Neural progenitor cell (in vitro differentiated cells): ENCODE data around the gene FBXL19. TPM values are rescaled to one million over a fixed set of nuclear protein-coding genes. Genes with fewer than 3 reads are reported as not detected.

Experiments
- DNase-seq: peaks from one replicate; pipeline ENCODE4 v3.0.0-alpha.2; 2016; ENCODE audit warnings: low spot score
- H2AFZ ChIP-seq: fragments of 200-600 bp; sonication (generic); replicated peaks from 2 replicates; pipeline ENCODE4 v1.6.1; 2016; ENCODE audit warnings: antibody characterized with exemption
- H3F3A ChIP-seq: fragments of 200-600 bp; sonication (generic); 2 replicates; pipeline ENCODE4 v1.6.1; 2016; ENCODE audit warnings: antibody characterized with exemption, low read depth
- H3K27ac ChIP-seq: fragments of 200-600 bp; sonication (generic); 2 replicates; pipeline ENCODE4 v1.5.1; 2016; ENCODE audit warnings: mild to moderate bottlenecking
- H3K27me3 ChIP-seq: fragments of 200-600 bp; sonication (generic); 2 replicates; pipeline ENCODE4 v1.6.1; 2016; ENCODE audit warnings: mild to moderate bottlenecking, moderate library complexity
- H3K36me3 ChIP-seq: fragments of 200-600 bp; sonication (generic); 2 replicates; pipeline ENCODE4 v1.5.1; 2016
- H3K4me1 ChIP-seq: fragments of 200-600 bp; sonication (generic); 2 replicates; pipeline ENCODE4 v1.6.1; 2016; ENCODE audit warnings: mixed run types
- H3K4me2 ChIP-seq: fragments of 200-600 bp; sonication (generic); 2 replicates; pipeline ENCODE4 v1.6.1; 2016
- H3K4me3 ChIP-seq: fragments of 200-600 bp; sonication (generic); 2 replicates; pipeline ENCODE4 v1.5.1; 2016
- H3K79me2 ChIP-seq: fragments of 200-600 bp; sonication (generic); 2 replicates; pipeline ENCODE4 v1.6.1; 2016; ENCODE audit warnings: low read depth
- H3K9ac ChIP-seq: fragments of 200-600 bp; sonication (generic); 2 replicates; pipeline ENCODE4 v1.6.1; 2016
- H3K9me3 ChIP-seq: fragments of 200-600 bp; sonication (generic); 2 replicates; pipeline ENCODE4 v1.5.1; 2016; ENCODE audit warnings: low read depth
- H4K20me1 ChIP-seq: fragments of 200-600 bp; sonication (generic); 2 replicates; pipeline ENCODE4 v1.6.1; 2016; ENCODE audit warnings: low read depth
- H3K27ac Mint-ChIP-seq: 3 replicates; pipeline ENCODE4 v1.8.0; 2021; ENCODE audit warnings: mixed read lengths
- H3K27me3 Mint-ChIP-seq: 2 replicates; pipeline ENCODE4 v1.8.0; 2022; ENCODE audit warnings: low read depth, mild to moderate bottlenecking, inconsistent platforms, moderate library complexity, mixed read lengths; ENCODE audit not compliant: insufficient read depth
- H3K36me3 Mint-ChIP-seq: 3 replicates; pipeline ENCODE4 v1.8.0; 2021; ENCODE audit warnings: mixed read lengths
- H3K4me1 Mint-ChIP-seq: 3 replicates; pipeline ENCODE4 v1.8.0; 2021; ENCODE audit warnings: mixed read lengths
- H3K4me3 Mint-ChIP-seq: 3 replicates; pipeline ENCODE4 v1.8.0; 2021; ENCODE audit warnings: mild to moderate bottlenecking, moderate library complexity, mixed read lengths
- H3K9me3 Mint-ChIP-seq: 3 replicates; pipeline ENCODE4 v1.8.0; 2020; ENCODE audit warnings: mixed read lengths
- EZH2 ChIP-seq: fragments of 200-600 bp; sonication (generic); IDR thresholded peaks from 2 replicates; pipeline ENCODE4 v1.6.1; 2017; ENCODE audit warnings: antibody characterized with exemption, mild to moderate bottlenecking, moderate library complexity
- EZH2phosphoT487 ChIP-seq: fragments of 200-600 bp; sonication (generic); IDR thresholded peaks from 2 replicates; pipeline ENCODE4 v1.6.1; 2017; ENCODE audit warnings: antibody characterized with exemption
- total RNA-seq: library from RNA; depleted of rRNA; stranded (reverse); fragments of >200 nt; gene quantifications from 2 replicates; pipeline ENCODE4 v1.2.3, GENCODE V29; 2015; ENCODE audit warnings: low replicate concordance
- TF ChIP-seq, protein P1 (sequence below): fragments of 200-600 bp; sonication (generic); IDR thresholded peaks from 2 replicates; pipeline ENCODE4 v1.5.1; 2017; ENCODE audit warnings: antibody characterized with exemption, mild to moderate bottlenecking

The FBXL19 gene
- total RNA-seq, 1 donor from 2014 or later: 9.2 TPM

DNA sequence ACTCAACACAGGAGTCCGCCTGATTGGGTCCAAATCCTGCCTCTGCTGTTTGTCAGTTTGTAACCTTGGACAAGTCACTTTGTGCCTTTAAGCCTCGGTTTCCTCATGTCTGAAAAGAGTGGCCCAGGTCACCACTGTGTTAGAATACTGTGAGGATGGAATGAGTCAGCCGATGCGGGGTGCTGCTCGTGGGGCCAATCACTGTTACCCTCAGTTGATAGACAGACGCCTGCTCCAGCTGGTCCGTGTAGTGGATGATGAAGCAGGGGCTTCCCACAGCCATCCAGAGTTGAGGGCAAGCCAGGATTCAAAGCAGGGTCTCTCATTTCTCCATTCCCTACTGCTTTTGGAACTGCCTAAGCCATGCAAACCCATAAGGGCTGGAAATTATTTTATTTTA is 5.8 kb downstream of the FBXL19 start:
- no peak for DNase-seq

DNA sequence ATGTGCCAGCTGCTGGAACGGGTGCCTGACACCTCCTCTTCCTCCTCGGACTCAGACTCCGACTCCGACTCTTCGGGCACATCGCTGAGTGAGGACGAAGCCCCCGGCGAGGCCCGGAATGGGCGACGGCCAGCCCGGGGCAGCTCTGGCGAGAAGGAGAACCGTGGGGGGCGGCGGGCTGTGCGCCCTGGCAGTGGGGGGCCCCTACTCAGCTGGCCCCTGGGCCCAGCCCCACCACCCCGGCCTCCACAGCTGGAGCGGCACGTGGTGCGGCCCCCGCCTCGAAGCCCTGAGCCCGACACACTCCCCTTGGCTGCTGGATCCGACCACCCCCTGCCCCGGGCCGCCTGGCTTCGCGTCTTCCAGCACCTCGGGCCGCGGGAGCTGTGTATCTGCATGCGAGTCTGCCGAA is 6.8 kb downstream of the FBXL19 start:
- Histone ChIP-seq H4K20me1 (peaks cover 36% of the 10 kb centered on the region), H3K9ac (no peak overlapping the region), H3K27ac (no peak overlapping the region), H3K9me3 (no peaks in the 10 kb centered on the region), H3F3A (peaks cover 10% of the 10 kb centered on the region), H3K4me3 (no peak overlapping the region), H3K27me3 (no peaks in the 10 kb centered on the region), H3K79me2 (peaks cover 12% of the 10 kb centered on the region), H3K4me2 (no peak overlapping the region), H3K36me3 (no peaks in the 10 kb centered on the region), H2AFZ (no peak overlapping the region), H3K4me1 (no peaks in the 10 kb centered on the region)
- Mint-ChIP-seq H3K4me1 (peaks cover 15% of the 10 kb centered on the region), H3K27ac (no peak overlapping the region), H3K36me3 (peaks cover 13% of the 10 kb centered on the region), H3K4me3 (no peak overlapping the region), H3K9me3 (no peaks in the 10 kb centered on the region), H3K27me3 (peaks cover 5% of the 10 kb centered on the region)
- TF ChIP-seq EZH2phosphoT487 (no peak), EZH2 (no peak)
- TF ChIP-seq, protein P1, sequence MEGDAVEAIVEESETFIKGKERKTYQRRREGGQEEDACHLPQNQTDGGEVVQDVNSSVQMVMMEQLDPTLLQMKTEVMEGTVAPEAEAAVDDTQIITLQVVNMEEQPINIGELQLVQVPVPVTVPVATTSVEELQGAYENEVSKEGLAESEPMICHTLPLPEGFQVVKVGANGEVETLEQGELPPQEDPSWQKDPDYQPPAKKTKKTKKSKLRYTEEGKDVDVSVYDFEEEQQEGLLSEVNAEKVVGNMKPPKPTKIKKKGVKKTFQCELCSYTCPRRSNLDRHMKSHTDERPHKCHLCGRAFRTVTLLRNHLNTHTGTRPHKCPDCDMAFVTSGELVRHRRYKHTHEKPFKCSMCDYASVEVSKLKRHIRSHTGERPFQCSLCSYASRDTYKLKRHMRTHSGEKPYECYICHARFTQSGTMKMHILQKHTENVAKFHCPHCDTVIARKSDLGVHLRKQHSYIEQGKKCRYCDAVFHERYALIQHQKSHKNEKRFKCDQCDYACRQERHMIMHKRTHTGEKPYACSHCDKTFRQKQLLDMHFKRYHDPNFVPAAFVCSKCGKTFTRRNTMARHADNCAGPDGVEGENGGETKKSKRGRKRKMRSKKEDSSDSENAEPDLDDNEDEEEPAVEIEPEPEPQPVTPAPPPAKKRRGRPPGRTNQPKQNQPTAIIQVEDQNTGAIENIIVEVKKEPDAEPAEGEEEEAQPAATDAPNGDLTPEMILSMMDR: no peak
- DNase-seq: no peak

More for the DNA sequence above, 5.8 kb downstream of the FBXL19 start:
- Histone ChIP-seq H3K4me2 (no peak overlapping the region), H2AFZ (no peak overlapping the region), H3K4me3 (no peak overlapping the region), H3K27me3 (no peaks in the 10 kb centered on the region), H3K79me2 (peaks cover 22% of the 10 kb centered on the region), H3K27ac (no peak overlapping the region), H3K36me3 (no peaks in the 10 kb centered on the region), H3F3A (peaks cover 9% of the 10 kb centered on the region), H3K4me1 (no peaks in the 10 kb centered on the region), H3K9me3 (no peaks in the 10 kb centered on the region), H3K9ac (no peak overlapping the region), H4K20me1 (peaks cover 36% of the 10 kb centered on the region)
- H3K27me3 Mint-ChIP-seq: peaks cover 7% of the 10 kb centered on the region
- TF ChIP-seq EZH2phosphoT487 (no peak), EZH2 (no peak)
- TF ChIP-seq, protein P1: no peak
- H3K27ac Mint-ChIP-seq: no peak overlapping the region
- peaks cover 10% of the 10 kb centered on the region for H3K36me3 Mint-ChIP-seq
- no peaks in the 10 kb centered on the region for H3K9me3 Mint-ChIP-seq
- peaks cover 21% of the 10 kb centered on the region for H3K4me1 Mint-ChIP-seq
- H3K4me3 Mint-ChIP-seq: no peak overlapping the region

- Histone ChIP-seq H3K27me3 (no peaks in the 10 kb centered on the region), H3K4me1 (no peaks in the 10 kb centered on the region), H3K36me3 (no peaks in the 10 kb centered on the region), H3K27ac (no peak overlapping the region), H3K9ac (no peak overlapping the region), H3K4me3 (no peak overlapping the region), H3K9me3 (no peaks in the 10 kb centered on the region), H3K4me2 (no peak overlapping the region), H4K20me1 (peaks cover 35% of the 10 kb centered on the region), H3F3A (peaks cover 12% of the 10 kb centered on the region), H2AFZ (no peak overlapping the region), H3K79me2 (peaks cover 2% of the 10 kb centered on the region)
- Mint-ChIP-seq H3K27me3 (peaks cover 5% of the 10 kb centered on the region), H3K27ac (no peak overlapping the region), H3K36me3 (peaks cover 20% of the 10 kb centered on the region), H3K4me1 (peaks cover 10% of the 10 kb centered on the region), H3K9me3 (no peaks in the 10 kb centered on the region), H3K4me3 (no peak overlapping the region)
- TF ChIP-seq, protein P1: no peak
- TF ChIP-seq EZH2phosphoT487: no peak
- TF ChIP-seq EZH2: no peak
- no peak for DNase-seq
These were observed 7.8 kb downstream of the FBXL19 start for GRCh38 chr16:30931068-30931650.
